ENCODE measurements around the gene UBR4.

Gene UBR4

GRCh38 chr1:19032413-19032695 is 177.7 kb downstream of the UBR4 start:
- no peak for DNase-seq

DNA sequence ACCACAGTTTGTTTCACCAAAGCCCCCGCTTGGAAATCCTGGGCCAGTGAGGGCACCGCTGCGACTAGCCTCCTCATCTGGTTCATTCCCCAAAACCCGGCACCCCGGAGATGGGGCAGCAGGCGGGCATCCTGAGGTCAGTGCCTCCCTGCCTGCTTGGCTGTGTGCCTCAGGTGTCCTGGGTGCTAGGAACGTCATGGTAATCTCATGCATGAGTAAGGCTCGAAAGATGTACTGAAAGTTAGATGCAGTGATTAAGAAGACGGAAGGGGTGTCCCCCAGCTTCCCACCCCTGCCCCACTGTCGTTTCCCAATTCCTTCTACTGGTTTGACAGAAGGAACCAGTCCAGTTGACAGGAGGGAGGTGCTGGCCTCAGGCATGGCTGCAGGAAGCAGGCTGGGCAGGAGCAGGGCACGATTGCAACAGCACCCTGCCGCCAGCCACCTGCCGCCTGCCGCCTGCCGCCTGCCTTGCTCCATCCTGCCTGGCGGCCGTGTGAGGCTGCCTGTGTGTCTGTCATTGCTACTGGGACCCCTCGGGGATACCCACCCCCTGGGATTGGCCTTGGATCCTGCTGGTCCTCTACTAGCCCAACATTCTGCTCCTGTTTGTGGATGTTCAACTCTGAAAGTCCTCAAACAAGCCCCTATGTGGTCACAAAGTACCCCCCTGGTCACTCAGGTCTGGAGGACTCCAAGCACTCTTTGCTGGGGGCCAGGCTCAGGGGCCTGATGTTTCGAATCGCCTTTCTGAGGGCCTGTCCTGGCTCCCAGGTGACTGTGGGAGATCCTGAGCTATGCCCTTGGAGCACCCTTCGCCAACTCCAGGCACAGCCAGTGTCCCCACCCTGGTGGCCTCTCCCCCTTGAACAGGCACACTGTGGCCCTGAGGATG is 180.6 kb downstream of the UBR4 start:
- peak; percentile 9 for DNase-seq

DNA sequence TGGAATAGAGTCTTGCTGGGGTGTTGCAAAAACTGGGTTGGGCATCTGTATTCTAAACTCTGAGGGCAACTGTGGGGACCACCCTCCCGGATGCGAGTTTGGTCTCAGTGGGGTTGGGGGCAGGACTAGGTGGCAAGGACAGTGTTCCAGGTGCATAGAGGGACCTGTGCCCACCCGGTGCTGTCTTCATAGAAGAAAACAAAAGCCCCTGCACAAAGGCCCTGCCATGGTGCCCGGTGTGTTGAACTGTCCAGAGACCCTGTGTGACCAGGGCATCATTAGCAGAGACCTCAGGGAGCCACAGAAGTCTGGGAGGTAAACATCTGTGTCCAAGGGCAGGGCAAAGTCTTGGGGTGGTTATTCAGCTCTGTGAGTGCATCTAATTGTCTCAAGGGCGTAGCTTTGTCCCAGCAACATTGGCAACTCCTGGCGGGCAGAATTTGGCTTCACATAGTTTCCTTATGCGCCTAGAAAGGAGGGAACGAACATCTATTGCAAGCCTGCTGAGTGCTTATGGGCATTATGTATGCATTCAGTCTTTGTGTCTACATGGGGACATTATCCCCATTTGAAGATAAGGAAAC is 181.4 kb downstream of the UBR4 start:
- DNase-seq: no peak

DNA sequence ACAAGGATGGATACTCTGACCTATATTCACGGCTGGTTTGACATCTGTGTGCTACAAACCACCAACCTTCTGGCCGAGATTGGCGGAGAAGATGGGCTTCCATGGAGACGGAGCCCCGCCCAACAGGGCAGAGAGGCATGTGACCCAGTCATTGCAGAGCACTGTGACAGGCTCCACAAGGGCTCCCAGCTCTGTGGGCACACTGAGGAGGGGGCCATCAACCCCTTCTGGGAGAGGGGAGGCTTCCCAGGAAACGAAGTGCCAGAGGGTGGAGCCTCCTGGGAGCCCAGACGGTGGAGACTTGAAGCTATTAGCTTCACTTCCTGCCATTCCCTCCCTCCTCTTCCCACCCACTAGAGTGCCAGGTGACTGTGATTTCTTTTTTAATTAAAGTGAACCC is 182.0 kb downstream of the UBR4 start:
- DNase-seq: peak; percentile 88

All from NCI-H2171 (cell line).